K562 (cell line): ENCODE measurements around the gene FIGNL1. TPM values are rescaled to one million over a fixed set of nuclear protein-coding genes. Genes with fewer than 3 reads are reported as not detected.

Source experiments
- ATAC-seq: fragments of 200-7000 bp; cut with Tn5 transposase; 3 replicates; pipeline ENCODE4 v1.9.1; 2020; ENCODE audit warnings: moderate library complexity
- BruUV-seq: library from RNA; stranded (reverse); fragments of 400-500 nt; replicated peaks from 2 replicates; lab custom pipeline; 2021; lab: Mats Ljungman, UMichigan
- CTCF ChIA-PET: fragments of 300-600 bp; formaldehyde crosslinking; extraction: SDS; loops from one replicate; lab custom pipeline; 2021; ENCODE audit warnings: low intra/inter-chr PET ratio; lab: Yijun Ruan, JAX
- POLR2A ChIA-PET: fragments of 300-600, 350-650 bp; sonication (Branson Sonifier 250); formaldehyde crosslinking; extraction: SDS; loops from one replicate; lab custom pipeline; 2021; ENCODE audit warnings: antibody characterized with exemption, inconsistent platforms; lab: Yijun Ruan, JAX
- DNase-seq, 4 experiments: peaks; one replicate each; pipeline versions ENCODE4 v3.0.0 to v3.0.0-alpha.2; 2011 to 2018; ENCODE audit warnings: low spot score in 3 of 4, mixed read lengths in 3 of 4; ENCODE audit errors: extremely low read depth in 1 of 4
- FAIRE-seq: peaks from 2 replicates; lab custom pipeline; 2011; peaks lifted over from hg19 to GRCh38; lab: Jason Lieb, UNC
- H2AFZ ChIP-seq: 2 replicates; pipeline ENCODE4 v1.6.0; 2011; ENCODE audit warnings: low read depth, low read length, control low read depth, inconsistent platforms
- H3K27ac ChIP-seq: fragments of 200-600 bp; 3 replicates; pipeline ENCODE4 v1.8.0; 2011; ENCODE audit warnings: low read depth, mild to moderate bottlenecking, control low read depth, inconsistent platforms, low read length, moderate library complexity, mixed read lengths; ENCODE audit errors: extremely low read depth
- H3K27me3 ChIP-seq, 2 experiments: fragments of 300-600 bp in 1 of 2; 2 replicates in 1 of 2; 3 replicates in 1 of 2; pipeline versions ENCODE4 v1.6.0 to v1.8.0; 2011; ENCODE audit warnings: inconsistent platforms in 2 of 2, low read length in 2 of 2, mild to moderate bottlenecking in 1 of 2, mixed read lengths in 1 of 2, moderate library complexity in 1 of 2; ENCODE audit not compliant: control insufficient read depth in 2 of 2, insufficient read depth in 2 of 2
- H3K36me3 ChIP-seq: fragments of 300-600 bp; 3 replicates; pipeline ENCODE4 v1.8.0; 2011; ENCODE audit warnings: mild to moderate bottlenecking, low read length, inconsistent platforms; ENCODE audit not compliant: control insufficient read depth, insufficient read depth
- H3K4me1 ChIP-seq, 2 experiments: fragments of 200-600 bp in 1 of 2; replicated peaks in 1 of 2; 2 replicates in 1 of 2; 3 replicates in 1 of 2; pipeline versions ENCODE4 v1.5.1 to v1.8.0; 2011; ENCODE audit warnings: inconsistent platforms in 2 of 2, low read length in 2 of 2, mild to moderate bottlenecking in 1 of 2, mixed read lengths in 1 of 2, moderate library complexity in 1 of 2; ENCODE audit not compliant: control insufficient read depth in 2 of 2, insufficient read depth in 2 of 2
- H3K4me2 ChIP-seq: 2 replicates; pipeline ENCODE4 v1.6.1; 2011; ENCODE audit warnings: low read length, control low read depth, inconsistent platforms, mixed read lengths; ENCODE audit not compliant: insufficient read depth
- H3K4me3 ChIP-seq: fragments of 200-600 bp; sonication (generic), shearing (Covaris generic); 2 replicates; pipeline ENCODE4 v1.5.1; 2016; ENCODE audit warnings: control low read depth, inconsistent platforms
- H3K79me2 ChIP-seq: fragments of 200-600 bp; 3 replicates; pipeline ENCODE4 v1.8.0; 2011; ENCODE audit warnings: low read length, inconsistent platforms; ENCODE audit not compliant: control insufficient read depth, insufficient read depth
- H3K9ac ChIP-seq, 2 experiments: 2 replicates each; pipeline versions ENCODE4 v1.6.0 to v1.6.1; 2011; ENCODE audit warnings: low read depth in 2 of 2, low read length in 2 of 2, control low read depth in 1 of 2, inconsistent platforms in 1 of 2, mild to moderate bottlenecking in 1 of 2, mixed read lengths in 1 of 2; ENCODE audit not compliant: insufficient read depth in 1 of 2
- H3K9me1 ChIP-seq: one replicate; pipeline ENCODE4 v1.6.0; 2011; ENCODE audit warnings: inconsistent platforms, mild to moderate bottlenecking, low read length, moderate library complexity; ENCODE audit not compliant: control insufficient read depth, insufficient read depth
- H3K9me3 ChIP-seq: replicated peaks from 2 replicates; pipeline ENCODE4 v1.5.1; 2011; ENCODE audit warnings: low read depth, low read length, inconsistent platforms; ENCODE audit not compliant: control insufficient read depth, insufficient read depth
- H4K20me1 ChIP-seq: replicated peaks from 2 replicates; pipeline ENCODE4 v1.6.1; 2011; ENCODE audit warnings: low read length, inconsistent platforms, mixed read lengths; ENCODE audit not compliant: control insufficient read depth, insufficient read depth
- NELFE ChIP-seq: IDR thresholded peaks from 2 replicates; pipeline ENCODE4 v1.6.1; 2011; ENCODE audit warnings: mild to moderate bottlenecking; ENCODE audit not compliant: insufficient read depth, insufficient read length
- NEUROD1 ChIP-seq: fragments of 150-350 bp; IDR thresholded peaks from 2 replicates; pipeline ENCODE4 v1.6.1; 2014; ENCODE audit warnings: borderline replicate concordance, low read length, low read depth; ENCODE audit not compliant: partially characterized antibody
- TEAD4 ChIP-seq, 2 experiments: sonication (generic) in 1 of 2; formaldehyde crosslinking in 1 of 2; IDR thresholded peaks; 2 replicates each; pipeline versions ENCODE4 v1.6.1 to v1.8.0; 2012 to 2022; ENCODE audit warnings: borderline replicate concordance in 1 of 2, inconsistent platforms in 1 of 2, low read length in 1 of 2, mild to moderate bottlenecking in 1 of 2, missing genetic modification reagents in 1 of 2
- ZNF583 ChIP-seq: fragments of 250-450 bp; sonication (Bioruptor Pico); IDR thresholded peaks from 2 replicates; pipeline ENCODE4 v1.4.0; 2020
- WGBS: fragments of 100-300 bp; shearing (Covaris generic); methylation state at CpG from one replicate; pipeline ENCODE4 v1.1.6; 2016; ENCODE audit warnings: low coverage, mixed read lengths; ENCODE audit not compliant: insufficient coverage; ENCODE audit errors: missing lambda C conversion rate; 5-methylcytosine and 5-hydroxymethylcytosine counted together
- in situ Hi-C: fragments of 300-500 bp; cut with MboI; formaldehyde crosslinking; loops from 4 replicates; pipeline ENCODE4 v1.15.0; 2018; ENCODE audit warnings: inconsistent platforms, mixed read lengths
- intact Hi-C: fragments of 100-400 bp; cut with micrococcal nuclease; formaldehyde crosslinking; loops from 2 replicates; pipeline ENCODE4 v1.14.2; 2022
- polyA plus RNA-seq, 8 experiments: library from polyadenylated mRNA; depleted of rRNA in 4 of 8; stranded (reverse) in 5 of 8; unstranded in 3 of 8; fragments of >200 nt; fragmentation: Nextera tagmentation in 2 of 8; fragmentation: Illumina TruSeq in 1 of 8; extraction: Ambion mirVana in 2 of 8; extraction: Trizol in 1 of 8; gene quantifications; 2 replicates each; pipeline versions ENCODE4 v1.2.1 to v1.2.3, GENCODE V29; 2011 to 2014; ENCODE audit warnings: inconsistent platforms in 1 of 8, missing spikeins in 1 of 8
- total RNA-seq, 7 experiments: library from RNA; depleted of rRNA in 6 of 7; stranded (reverse); fragments of >200 nt in 6 of 7; fragmentation: Illumina TruSeq in 2 of 7; extraction: Trizol in 2 of 7; gene quantifications; 2 replicates each; pipeline versions ENCODE4 v1.2.1 to v1.2.3, GENCODE V29; 2011 to 2021; ENCODE audit warnings: low replicate concordance in 1 of 7
- TF ChIP-seq, protein P1 (sequence below): fragments of 450-650 bp; IDR thresholded peaks from 2 replicates; pipeline ENCODE4 v1.7.0; 2016; ENCODE audit warnings: borderline replicate concordance
- TF ChIP-seq, protein P2 (sequence below): fragments of 250-450 bp; sonication (Bioruptor Pico); IDR thresholded peaks from 2 replicates; pipeline ENCODE4 v1.5.0; 2021
- TF ChIP-seq, protein P3 (sequence below): IDR thresholded peaks from 2 replicates; pipeline ENCODE4 v1.6.1; 2011; ENCODE audit not compliant: insufficient read length; ENCODE audit errors: extremely low read depth

The FIGNL1 gene
- total and polyA plus RNA-seq, 9 of the 15 experiments (the other 6 are each of a cell fraction or from before 2014, with no cell fraction given): 15.5 to 48.3 (median 27.6) TPM

DNA sequence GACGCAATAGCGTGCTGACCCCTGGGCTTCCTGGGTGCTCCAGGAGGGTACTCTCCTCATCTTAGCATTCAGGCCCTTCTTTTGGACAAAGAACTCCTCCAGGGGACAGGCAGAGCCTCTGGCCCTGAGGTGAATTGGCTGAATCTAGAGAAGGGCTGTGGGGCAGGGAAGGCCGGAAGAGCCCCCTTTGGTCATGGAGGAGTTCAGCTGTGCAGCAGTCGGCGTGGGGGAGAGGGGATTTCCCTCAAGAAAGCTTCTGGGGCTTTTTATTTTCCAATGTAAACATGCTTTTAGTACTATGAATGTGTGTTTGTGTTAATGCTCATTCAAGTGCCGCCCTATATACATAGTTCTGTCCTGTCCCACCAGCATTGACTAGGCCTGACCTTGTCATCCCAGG, 38.8 kb downstream of the FIGNL1 start:
- Histone ChIP-seq H3K79me2 (no peaks in the 10 kb centered on the region), H3K9ac (no peak overlapping the region; a peak in 1 of 4 replicates), H3K27me3 (no peaks in the 10 kb centered on the region), H3K4me3 (no peak overlapping the region)
- POLR2A ChIA-PET: interaction anchor here (1.5 kb wide), 1 partner anchor 225 kb away, joined by 3 read pairs; no protein-coding TSS in a partner anchor
- FAIRE-seq (no peak), DNase-seq (no peak), ATAC-seq (no peak)
- intact Hi-C loops: loop anchor here (10.0 kb wide), 1 partner anchor 557 kb away; no protein-coding TSS in a partner anchor
- no TSS peak for BruUV-seq
- 47% methylated on average over 6 of the region's 6 CpGs for WGBS
- TF ChIP-seq NELFE (no peak), ZNF583 (CRISPR knock-in tag) (no peak), NEUROD1 (no peak), TEAD4 (IDR thresholded peaks at IDR 0.05; ENCODE audit: low read length) (no peak), TEAD4 (CRISPR knock-in tag; IDR thresholded peaks at IDR 0.05; ENCODE audit: borderline replicate concordance) (no peak)
- TF ChIP-seq, protein P1, sequence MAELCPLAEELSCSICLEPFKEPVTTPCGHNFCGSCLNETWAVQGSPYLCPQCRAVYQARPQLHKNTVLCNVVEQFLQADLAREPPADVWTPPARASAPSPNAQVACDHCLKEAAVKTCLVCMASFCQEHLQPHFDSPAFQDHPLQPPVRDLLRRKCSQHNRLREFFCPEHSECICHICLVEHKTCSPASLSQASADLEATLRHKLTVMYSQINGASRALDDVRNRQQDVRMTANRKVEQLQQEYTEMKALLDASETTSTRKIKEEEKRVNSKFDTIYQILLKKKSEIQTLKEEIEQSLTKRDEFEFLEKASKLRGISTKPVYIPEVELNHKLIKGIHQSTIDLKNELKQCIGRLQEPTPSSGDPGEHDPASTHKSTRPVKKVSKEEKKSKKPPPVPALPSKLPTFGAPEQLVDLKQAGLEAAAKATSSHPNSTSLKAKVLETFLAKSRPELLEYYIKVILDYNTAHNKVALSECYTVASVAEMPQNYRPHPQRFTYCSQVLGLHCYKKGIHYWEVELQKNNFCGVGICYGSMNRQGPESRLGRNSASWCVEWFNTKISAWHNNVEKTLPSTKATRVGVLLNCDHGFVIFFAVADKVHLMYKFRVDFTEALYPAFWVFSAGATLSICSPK: no peak
- TF ChIP-seq, protein P2, sequence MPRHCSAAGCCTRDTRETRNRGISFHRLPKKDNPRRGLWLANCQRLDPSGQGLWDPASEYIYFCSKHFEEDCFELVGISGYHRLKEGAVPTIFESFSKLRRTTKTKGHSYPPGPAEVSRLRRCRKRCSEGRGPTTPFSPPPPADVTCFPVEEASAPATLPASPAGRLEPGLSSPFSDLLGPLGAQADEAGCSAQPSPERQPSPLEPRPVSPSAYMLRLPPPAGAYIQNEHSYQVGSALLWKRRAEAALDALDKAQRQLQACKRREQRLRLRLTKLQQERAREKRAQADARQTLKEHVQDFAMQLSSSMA (CRISPR knock-in tag): no peak
- TF ChIP-seq, protein P3, sequence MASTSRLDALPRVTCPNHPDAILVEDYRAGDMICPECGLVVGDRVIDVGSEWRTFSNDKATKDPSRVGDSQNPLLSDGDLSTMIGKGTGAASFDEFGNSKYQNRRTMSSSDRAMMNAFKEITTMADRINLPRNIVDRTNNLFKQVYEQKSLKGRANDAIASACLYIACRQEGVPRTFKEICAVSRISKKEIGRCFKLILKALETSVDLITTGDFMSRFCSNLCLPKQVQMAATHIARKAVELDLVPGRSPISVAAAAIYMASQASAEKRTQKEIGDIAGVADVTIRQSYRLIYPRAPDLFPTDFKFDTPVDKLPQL: no peak
- TF ChIP-seq, all 486 proteins: peak for 0
- CTCF ChIA-PET: no interaction called here
- Histone ChIP-seq H4K20me1 (peaks cover 5% of the 10 kb centered on the region; the same call in 1 of the 2 replicates), H3K4me1 (no peaks in the 10 kb centered on the region), H3K4me2 (no peak overlapping the region), H2AFZ (no peak overlapping the region), H3K9me1 (no peaks in the 10 kb centered on the region), H3K9me3 (no peaks in the 10 kb centered on the region), H3K27ac (no peak overlapping the region), H3K36me3 (no peaks in the 10 kb centered on the region)
- in situ Hi-C loops: no loop called here
